Stimulated activated CD4-positive, alpha-beta T cell treated with anti-CD3 and anti-CD28 coated beads, Interleukin-1b, Interleukin-23, amount 100 ng/mL, for 4 hours (primary cell): ENCODE measurements around the gene UBXN6.

Experiments
- DNase-seq, 2 donors: peaks; one replicate each; pipeline ENCODE4 v3.0.0-alpha.2; 2020; ENCODE audit warnings: low read depth in 2 of 2

The UBXN6 gene

GRCh38 chr19:4457654-4458395 lies at the start of gene UBXN6:
Gene UBXN6 (minus strand): TSS chr19:4457794. CDS start chr19:4457697, 97 bp downstream.
- DNase-seq: peak; percentile 91 to 94

GRCh38 chr19:4507150-4507452 lies 49.5 kb upstream of the UBXN6 start:
- DNase-seq: no peak

GRCh38 chr19:4506449-4507149 lies 49.0 kb upstream of the UBXN6 start:
- DNase-seq: no peak

- DNase-seq: no peak
These were observed 48.2 kb upstream of the UBXN6 start for GRCh38 chr19:4505570-4506448.

- DNase-seq: no peak
These were observed 47.4 kb upstream of the UBXN6 start for GRCh38 chr19:4504891-4505569.

- no peak for DNase-seq
These were observed 46.7 kb upstream of the UBXN6 start for GRCh38 chr19:4504297-4504701.

GRCh38 chr19:4503825-4504170 lies 46.2 kb upstream of the UBXN6 start:
- no peak for DNase-seq

GRCh38 chr19:4503132-4503824 lies 45.7 kb upstream of the UBXN6 start:
- DNase-seq: no peak

- no peak for DNase-seq
These were observed 44.9 kb upstream of the UBXN6 start for GRCh38 chr19:4502282-4503131.

GRCh38 chr19:4501691-4502090 lies 44.1 kb upstream of the UBXN6 start:
- DNase-seq: no peak

- DNase-seq: no peak
These were observed 43.4 kb upstream of the UBXN6 start for GRCh38 chr19:4500841-4501591.

GRCh38 chr19:4499855-4500254 lies 42.3 kb upstream of the UBXN6 start:
- no peak for DNase-seq

- DNase-seq: no peak
These were observed 41.7 kb upstream of the UBXN6 start for GRCh38 chr19:4499318-4499717.

- DNase-seq: no peak
These were observed 41.1 kb upstream of the UBXN6 start for GRCh38 chr19:4498694-4499093.

- no peak for DNase-seq
These were observed 40.3 kb upstream of the UBXN6 start for GRCh38 chr19:4497770-4498389.

GRCh38 chr19:4496304-4496703 lies 38.7 kb upstream of the UBXN6 start:
- DNase-seq: no peak

GRCh38 chr19:4495471-4495870 lies 37.9 kb upstream of the UBXN6 start:
- no peak for DNase-seq

- DNase-seq: no peak
These were observed 37.1 kb upstream of the UBXN6 start for GRCh38 chr19:4494691-4495064.

GRCh38 chr19:4493929-4494690 lies 36.5 kb upstream of the UBXN6 start:
- DNase-seq: no peak
